HG03095 (cell line): Measurements from ENCODE around the gene DENND2A.
"Not testable (repeated sequence)": the region's sequence is repeated elsewhere in the genome, so short reads cannot be mapped to it uniquely, and the experiment has no call there.

Source experiments
- ATAC-seq: cut with Tn5 transposase; IDR thresholded peaks from one replicate; pipeline ENCODE4 v1.9.1; 2021; ENCODE audit warnings: moderate library complexity; ENCODE audit not compliant: unreplicated experiment

DENND2A gene, protein sequence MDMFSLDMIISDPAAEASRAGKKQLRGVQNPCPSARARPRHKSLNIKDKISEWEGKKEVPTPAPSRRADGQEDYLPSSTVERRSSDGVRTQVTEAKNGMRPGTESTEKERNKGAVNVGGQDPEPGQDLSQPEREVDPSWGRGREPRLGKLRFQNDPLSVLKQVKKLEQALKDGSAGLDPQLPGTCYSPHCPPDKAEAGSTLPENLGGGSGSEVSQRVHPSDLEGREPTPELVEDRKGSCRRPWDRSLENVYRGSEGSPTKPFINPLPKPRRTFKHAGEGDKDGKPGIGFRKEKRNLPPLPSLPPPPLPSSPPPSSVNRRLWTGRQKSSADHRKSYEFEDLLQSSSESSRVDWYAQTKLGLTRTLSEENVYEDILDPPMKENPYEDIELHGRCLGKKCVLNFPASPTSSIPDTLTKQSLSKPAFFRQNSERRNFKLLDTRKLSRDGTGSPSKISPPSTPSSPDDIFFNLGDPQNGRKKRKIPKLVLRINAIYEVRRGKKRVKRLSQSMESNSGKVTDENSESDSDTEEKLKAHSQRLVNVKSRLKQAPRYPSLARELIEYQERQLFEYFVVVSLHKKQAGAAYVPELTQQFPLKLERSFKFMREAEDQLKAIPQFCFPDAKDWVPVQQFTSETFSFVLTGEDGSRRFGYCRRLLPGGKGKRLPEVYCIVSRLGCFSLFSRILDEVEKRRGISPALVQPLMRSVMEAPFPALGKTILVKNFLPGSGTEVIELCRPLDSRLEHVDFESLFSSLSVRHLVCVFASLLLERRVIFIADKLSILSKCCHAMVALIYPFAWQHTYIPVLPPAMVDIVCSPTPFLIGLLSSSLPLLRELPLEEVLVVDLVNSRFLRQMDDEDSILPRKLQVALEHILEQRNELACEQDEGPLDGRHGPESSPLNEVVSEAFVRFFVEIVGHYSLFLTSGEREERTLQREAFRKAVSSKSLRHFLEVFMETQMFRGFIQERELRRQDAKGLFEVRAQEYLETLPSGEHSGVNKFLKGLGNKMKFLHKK

DNA sequence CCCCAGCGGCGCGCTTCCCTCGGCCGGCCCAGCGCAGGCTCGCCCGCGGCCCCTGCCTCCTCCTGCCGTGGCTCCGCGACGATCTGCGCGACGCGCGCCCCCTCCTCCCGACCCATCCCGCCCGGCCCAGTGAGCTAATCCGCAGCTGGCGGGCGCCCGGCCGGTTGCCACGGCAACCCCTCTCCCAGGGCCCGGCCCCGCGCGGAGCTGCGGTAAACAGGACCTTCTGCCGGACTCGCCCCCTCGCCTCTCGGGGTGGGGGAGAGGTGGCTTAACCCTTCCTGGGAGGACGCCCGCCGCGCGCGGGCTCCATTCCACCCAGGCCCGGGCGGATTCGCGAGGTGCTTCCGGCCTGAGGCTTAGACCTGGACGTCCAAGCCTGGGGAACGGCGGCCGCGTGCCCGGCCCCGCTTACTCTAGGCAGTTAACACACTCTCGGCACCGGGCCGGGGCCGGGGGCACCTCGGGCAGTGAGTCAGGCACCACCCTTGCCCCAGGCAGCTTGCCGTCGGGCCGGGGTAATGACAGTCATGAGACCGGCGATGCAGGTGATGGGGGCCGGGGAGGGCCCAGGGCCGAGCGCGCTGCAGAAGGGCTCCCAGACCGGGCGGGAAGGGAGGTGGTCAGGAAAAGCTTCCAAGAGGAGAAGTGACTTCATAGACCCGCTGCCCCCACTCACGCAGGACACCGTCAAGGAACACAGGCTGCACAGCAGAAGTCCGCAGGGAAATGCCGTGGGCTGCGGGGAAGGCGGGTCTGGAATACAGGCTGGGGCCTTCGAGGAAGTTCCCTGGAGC lies at the start of gene DENND2A:
DENND2A (minus strand) TSS at position 87 of the 797 bp plus-strand sequence. CDS start 38,416 bp downstream, outside the sequence.
- ATAC-seq = no peak

GRCh38 chr7:140689199-140690152 lies 48.9 kb upstream of the DENND2A start:
- no peak for ATAC-seq

DNA sequence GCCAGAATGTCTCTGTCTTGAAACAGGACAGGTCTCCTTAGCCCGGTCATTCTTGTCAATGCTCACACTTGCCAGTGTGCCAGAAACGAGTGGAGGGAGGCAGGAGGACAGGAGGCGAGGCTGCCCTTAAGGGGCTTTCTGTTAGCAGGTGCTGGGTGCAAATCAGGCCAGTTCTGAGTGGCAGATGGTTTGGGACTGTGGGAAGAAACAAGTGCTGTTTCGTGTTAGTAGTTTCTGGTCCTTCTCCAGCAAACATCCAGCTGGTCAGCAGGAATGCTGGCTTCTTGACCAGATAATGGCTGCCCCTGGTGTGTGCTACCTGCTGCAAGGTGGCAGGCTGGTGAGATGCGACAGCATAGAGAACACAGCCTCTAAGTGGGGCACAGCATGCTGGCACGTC lies 47.7 kb upstream of the DENND2A start:
- no peak for ATAC-seq

DNA sequence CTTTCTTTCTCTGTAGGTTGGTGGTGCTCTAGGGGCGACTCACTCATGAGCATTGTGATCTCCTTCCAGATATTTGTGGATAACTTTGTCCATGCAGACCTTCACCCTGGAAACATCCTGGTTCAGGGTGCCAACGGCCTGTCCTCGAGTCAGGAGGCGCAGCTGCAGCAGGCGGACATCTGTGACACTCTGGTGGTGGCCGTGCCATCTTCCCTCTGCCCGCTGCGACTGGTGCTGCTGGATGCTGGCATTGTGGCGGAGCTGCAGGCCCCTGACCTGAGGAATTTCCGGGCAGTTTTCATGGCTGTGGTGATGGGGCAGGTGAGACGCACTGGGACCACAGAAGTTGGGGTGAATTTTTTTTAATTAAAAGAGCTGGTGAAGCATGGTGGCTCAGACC lies 46.3 kb upstream of the DENND2A start:
- ATAC-seq = no peak

DNA sequence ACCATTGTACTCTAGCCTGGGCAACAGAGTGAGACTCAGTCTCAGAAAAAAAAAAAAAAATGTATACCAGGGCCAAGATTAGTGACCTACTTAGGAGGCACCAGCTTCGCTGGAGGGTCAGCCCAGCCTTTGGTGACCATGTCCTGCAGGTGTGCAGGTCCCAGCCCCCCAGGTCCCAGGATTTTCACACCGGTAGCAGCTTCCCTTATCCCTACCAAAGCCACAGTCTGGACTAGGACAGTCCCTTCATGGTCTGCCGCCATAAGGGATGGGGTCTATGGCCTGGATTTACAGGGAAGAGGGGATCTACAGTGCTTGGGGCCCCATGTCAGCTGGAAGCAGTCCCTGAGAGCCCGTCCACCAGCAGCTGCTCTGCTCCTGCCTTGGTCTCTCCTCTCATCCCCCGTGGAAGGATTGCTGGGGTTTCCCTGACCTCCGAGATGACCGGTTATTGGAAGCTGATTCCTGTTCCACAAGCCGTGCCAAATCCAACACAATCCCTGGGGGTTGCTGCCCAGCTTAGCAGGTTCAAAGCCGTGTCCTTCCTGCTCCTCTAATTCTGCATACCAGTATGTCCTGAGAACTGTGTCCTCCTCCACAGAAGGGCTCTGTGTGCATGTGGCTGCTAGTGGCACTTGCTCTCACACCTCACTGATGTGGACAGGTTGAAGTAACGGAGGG lies 44.9 kb upstream of the DENND2A start:
- no peak for ATAC-seq

- ATAC-seq = no peak
Observed at GRCh38 chr7:140684066-140684950, 43.7 kb upstream of the DENND2A start.

DNA sequence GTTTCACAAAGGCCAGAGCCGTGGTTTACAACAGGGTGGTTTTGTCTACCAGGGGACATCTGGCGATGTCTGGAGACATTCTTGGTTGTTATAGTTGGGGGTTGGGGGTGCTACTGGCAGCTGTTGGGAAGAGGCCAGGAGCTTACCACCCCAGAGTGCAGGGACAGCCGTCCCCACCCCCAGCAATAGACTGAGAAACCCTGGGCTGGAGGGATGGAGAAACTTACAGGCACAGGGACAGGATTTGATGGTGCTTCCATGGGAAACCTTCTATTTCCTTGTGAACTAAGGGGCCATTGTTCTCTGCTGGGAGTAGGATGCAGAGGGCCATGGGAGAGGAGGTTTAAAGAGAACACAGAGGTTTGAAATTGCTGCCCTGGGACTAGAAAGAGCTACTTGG lies 43.0 kb upstream of the DENND2A start:
- no peak for ATAC-seq

- no peak for ATAC-seq
Observed at GRCh38 chr7:140681766-140682165, 41.2 kb upstream of the DENND2A start.

DNA sequence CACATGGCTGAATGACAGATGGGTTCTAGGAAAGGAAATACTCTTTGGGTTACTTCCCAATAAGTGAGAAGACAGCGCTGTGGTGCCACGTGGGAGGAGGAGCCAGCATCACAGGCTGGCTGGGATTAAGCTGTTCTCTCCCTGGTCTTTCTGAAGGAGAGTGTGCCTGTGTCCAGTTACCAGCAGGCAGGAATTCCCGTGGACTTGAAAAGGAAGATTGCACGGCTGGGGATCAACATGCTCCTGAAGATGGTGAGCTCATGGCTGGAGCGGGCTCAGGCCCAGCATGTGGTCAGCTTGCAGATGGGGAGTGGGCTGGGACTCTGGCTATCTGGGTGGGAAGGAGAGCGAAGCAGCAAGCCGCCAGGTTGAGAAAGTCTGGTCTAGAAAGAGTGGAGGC lies 40.3 kb upstream of the DENND2A start:
- ATAC-seq = no peak

DNA sequence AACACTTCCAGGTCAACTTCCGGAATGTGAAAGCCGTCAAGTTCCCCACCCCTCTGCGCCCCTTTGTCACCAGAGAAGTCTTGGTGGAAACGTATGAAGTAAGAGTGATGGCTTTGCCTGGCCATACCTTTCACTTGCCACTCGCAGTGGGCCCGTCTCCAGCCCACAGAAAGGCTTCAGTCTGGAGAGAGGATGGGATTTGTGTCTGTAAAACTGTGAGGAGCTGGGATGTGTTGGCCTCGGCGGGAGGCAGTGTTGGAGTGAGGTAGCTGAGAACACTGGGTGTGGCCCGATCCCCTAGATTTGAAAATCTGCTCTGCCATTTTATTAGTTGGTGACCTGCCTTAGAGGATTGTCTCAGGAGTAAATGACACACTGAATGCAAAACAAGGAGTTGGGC lies 38.6 kb upstream of the DENND2A start:
- no peak for ATAC-seq

- no peak for ATAC-seq
Observed at GRCh38 chr7:140678816-140679130, 38.2 kb upstream of the DENND2A start.

GRCh38 chr7:140678081-140678815 lies 37.6 kb upstream of the DENND2A start:
- ATAC-seq = no peak

GRCh38 chr7:140677496-140677895 lies 36.9 kb upstream of the DENND2A start:
- no peak for ATAC-seq

DNA sequence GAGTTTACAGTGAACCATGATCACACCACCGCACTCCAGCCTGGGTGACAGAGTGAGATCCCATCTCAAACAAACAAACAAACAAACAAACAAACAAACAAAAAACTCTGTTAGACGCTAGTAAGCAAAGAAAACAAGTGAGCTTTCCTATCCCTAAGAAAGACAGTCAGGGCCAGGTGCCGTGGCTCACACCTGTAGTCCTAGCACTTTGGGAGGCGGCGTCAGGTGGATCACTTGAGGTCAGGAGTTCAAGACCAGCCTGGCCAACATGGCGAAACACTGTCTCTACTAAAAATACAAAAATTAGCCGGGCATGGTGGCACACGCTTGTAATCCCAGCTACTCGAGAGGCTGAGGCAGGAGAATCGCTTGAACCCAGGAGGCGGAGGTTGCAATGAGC lies 36.3 kb upstream of the DENND2A start:
- not testable (repeated sequence) for ATAC-seq

DNA sequence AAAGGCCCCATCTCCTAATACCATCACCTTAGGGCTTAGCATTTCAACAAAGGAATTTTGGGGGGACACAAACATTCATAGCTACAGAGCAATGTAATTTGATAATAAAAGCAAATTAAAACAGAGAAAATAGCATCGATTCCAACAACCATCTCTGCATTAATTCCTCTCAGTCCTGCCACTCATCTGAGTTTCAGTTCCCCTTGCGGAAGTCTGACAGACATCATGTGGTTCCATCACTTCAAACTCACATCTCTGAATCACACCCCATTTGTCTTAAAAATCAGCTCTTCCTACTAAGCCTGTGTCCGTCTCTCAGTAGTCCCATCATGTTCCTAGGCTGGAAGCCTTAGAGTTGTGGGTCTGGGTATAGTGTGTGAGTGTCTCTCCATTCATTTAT lies 35.7 kb upstream of the DENND2A start:
- ATAC-seq = peak; percentile 38

DNA sequence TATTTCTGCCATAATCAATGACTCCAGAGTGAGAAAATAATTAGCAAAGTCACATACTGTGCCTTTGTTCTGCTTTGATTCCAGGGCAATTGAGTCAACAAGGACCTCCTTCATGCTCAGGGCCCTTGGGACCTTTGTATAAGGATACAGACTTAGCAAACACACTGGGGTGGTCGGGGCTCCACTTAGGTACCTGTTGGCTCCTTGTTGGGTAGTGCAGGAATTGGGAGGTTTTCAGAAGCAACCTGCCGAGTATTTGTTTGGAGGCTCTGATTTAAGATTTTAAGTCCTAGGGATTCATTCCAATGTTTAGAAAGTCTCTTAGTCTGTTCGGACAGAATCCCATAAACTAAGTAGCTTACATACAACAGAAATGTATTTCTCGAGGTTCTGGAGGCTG lies 35.1 kb upstream of the DENND2A start:
- ATAC-seq = no peak

GRCh38 chr7:140674899-140675701 lies 34.5 kb upstream of the DENND2A start:
- no peak for ATAC-seq
